Cerebellar cortex (tissue), 1 donor: Measurements from ENCODE around the gene AK4.
"Not testable (repeated sequence)": the region's sequence is repeated elsewhere in the genome, so short reads cannot be mapped to it uniquely, and the experiment has no call there.

Source experiments
- DNase-seq: peaks from one replicate; pipeline ENCODE4 v3.0.0-alpha.2; 2015; ENCODE audit warnings: low spot score

Gene AK4

GRCh38 chr1:65148178-65148547 lies at the start of gene AK4:
Gene AK4 (plus strand): TSS chr1:65148203. CDS start chr1:65148408, 205 bp downstream.
- DNase-seq = not testable (repeated sequence)

GRCh38 chr1:65103807-65104206 lies 44.2 kb upstream of the AK4 start:
- no peak for DNase-seq

GRCh38 chr1:65104854-65105534 lies 43.0 kb upstream of the AK4 start:
- DNase-seq = no peak

GRCh38 chr1:65105596-65105995 lies 42.4 kb upstream of the AK4 start:
- DNase-seq = no peak

- no peak for DNase-seq
These were observed 39.9 kb upstream of the AK4 start for GRCh38 chr1:65108025-65108642.

- no peak for DNase-seq
These were observed 38.5 kb upstream of the AK4 start for GRCh38 chr1:65109487-65109886.

GRCh38 chr1:65112811-65113210 lies 35.2 kb upstream of the AK4 start:
- no peak for DNase-seq

GRCh38 chr1:65113298-65113697 lies 34.7 kb upstream of the AK4 start:
- no peak for DNase-seq

- DNase-seq = no peak
These were observed 33.7 kb upstream of the AK4 start for GRCh38 chr1:65114322-65114721.

- DNase-seq = no peak
These were observed 28.1 kb upstream of the AK4 start for GRCh38 chr1:65119951-65120350.

GRCh38 chr1:65129104-65129503 lies 18.9 kb upstream of the AK4 start:
- DNase-seq = not testable (repeated sequence)

GRCh38 chr1:65138524-65138923 lies 9.5 kb upstream of the AK4 start:
- no peak for DNase-seq

GRCh38 chr1:65139793-65140192 lies 8.2 kb upstream of the AK4 start:
- not testable (repeated sequence) for DNase-seq

GRCh38 chr1:65141394-65141793 lies 6.6 kb upstream of the AK4 start:
- DNase-seq = no peak

GRCh38 chr1:65141918-65142317 lies 6.1 kb upstream of the AK4 start:
- DNase-seq = no peak

GRCh38 chr1:65143112-65143658 lies 4.8 kb upstream of the AK4 start:
- not testable (repeated sequence) for DNase-seq

- no peak for DNase-seq
These were observed 1.0 kb upstream of the AK4 start for GRCh38 chr1:65146908-65147423.

GRCh38 chr1:65147424-65148177 lies 402 bp upstream of the AK4 start:
- DNase-seq = peak; percentile 44

GRCh38 chr1:65148548-65149350 lies 746 bp downstream of the AK4 start:
- peak; percentile 57 for DNase-seq

- peak; percentile 49 for DNase-seq
These were observed 1.5 kb downstream of the AK4 start for GRCh38 chr1:65149351-65150107.

- no peak for DNase-seq
These were observed 2.1 kb downstream of the AK4 start for GRCh38 chr1:65150108-65150463.
